Medulla oblongata (tissue), 1 donor: ENCODE data around the gene CCDC7.
A peak's percentile ranks its signal among the peaks of the same experiment; 100 is the strongest.
"Not testable (repeated sequence)": the region's sequence is repeated elsewhere in the genome, so short reads cannot be mapped to it uniquely, and the experiment has no call there.

ENCODE experiments used
- DNase-seq: peaks from one replicate; pipeline ENCODE4 v3.0.0-alpha.2; 2015; ENCODE audit errors: extremely low spot score

Gene CCDC7

DNA sequence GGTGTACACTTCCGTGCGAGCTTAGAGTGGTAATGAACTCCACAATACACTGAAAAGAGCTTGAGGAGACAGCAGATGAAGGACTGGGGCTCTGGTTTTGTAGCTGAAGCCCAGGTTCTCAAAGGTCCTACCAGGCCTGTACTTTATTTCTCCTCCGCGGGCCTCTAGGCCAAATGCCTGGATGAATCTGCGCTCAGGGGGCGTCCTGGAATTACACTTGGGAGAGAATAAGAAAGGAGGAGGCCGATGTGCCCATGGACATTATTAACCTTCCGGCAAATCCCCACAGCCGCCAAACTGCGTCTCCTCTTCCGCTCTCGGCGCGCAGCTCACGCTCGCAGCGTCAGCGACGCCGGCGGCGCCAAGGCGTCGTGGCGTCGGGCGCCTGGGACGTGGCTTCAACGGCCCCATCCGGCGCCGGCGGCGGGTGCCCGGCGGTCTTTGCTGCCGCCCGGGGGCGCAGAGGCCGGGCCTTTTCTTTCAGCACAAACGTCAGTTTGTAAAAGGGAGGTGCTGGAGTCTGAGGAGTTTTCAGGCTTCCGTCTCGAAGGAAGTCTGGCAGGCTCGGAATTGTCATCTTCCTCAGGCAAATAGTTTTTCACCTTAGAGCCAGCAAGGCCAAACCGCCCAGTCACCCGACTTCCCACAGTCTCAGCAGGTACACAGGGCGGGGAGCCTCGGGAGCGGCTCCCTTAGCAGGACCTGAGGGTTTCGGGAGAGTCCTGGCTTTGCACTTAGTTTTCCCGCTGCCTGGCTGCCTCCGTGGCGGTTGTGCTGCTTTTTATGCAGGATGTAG is at the start of gene CCDC7:
CCDC7 (plus strand) TSS at position 401 of the 796 bp plus-strand sequence. CDS start 5,503 bp downstream, outside the sequence.
- DNase-seq, result peak; percentile 88

DNA sequence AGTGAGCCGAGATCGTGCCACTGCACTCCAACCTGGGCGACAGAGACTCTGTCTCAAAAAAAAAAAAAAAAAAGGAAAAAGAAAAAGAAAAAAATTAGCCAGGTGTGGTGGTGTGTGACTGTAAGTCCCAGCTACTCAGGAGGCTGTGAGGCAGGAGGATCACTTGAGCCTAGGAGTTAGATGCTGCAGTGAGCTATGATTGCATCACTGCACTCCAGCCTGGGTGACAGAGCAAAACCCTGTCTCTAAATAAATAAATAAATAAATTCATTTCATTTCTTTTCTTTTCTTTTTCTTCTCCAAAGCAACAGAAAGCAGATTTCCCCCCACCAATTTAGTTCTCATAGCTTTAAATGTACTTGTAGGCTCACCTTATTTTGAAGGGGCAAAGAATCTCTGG is 48.8 kb upstream of the CCDC7 start:
- not testable (repeated sequence) for DNase-seq

DNA sequence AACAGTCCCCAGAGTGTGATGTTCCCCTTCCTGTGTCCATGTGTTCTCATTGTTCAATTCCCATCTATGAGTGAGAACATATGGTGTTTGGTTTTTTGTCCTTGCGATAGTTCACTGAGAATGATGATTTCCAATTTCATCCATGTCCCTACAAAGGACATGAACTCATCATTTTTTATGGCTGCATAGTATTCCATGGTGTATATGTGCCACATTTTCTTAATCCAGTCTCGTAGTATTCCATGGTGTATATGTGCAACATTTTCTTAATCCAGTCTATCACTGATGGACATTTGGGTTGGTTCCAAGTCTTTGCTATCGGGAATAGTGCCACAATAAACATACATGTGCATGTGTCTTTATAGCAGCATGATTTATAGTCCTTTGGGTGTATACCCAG is 46.2 kb upstream of the CCDC7 start:
- not testable (repeated sequence) for DNase-seq

DNA sequence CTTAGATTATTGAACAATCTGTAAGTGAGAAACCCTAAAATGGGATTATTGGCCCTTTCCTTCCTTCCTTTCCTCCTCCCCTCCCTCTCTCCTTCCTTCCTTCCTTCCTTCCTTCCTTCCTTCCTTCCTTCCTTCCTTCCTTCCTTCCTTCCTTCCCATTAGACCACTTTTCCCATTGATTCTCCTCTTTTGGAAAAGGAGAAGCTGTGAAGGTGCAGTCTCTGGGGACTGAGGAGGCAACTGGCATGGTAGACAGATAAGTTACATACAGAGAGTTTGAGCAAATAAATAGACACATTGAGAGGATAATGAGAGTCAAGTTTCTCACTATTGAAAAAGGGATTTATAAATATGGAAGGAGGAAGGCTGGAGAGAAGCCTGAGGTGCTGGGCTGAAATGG is 45.0 kb upstream of the CCDC7 start:
- no peak for DNase-seq

DNA sequence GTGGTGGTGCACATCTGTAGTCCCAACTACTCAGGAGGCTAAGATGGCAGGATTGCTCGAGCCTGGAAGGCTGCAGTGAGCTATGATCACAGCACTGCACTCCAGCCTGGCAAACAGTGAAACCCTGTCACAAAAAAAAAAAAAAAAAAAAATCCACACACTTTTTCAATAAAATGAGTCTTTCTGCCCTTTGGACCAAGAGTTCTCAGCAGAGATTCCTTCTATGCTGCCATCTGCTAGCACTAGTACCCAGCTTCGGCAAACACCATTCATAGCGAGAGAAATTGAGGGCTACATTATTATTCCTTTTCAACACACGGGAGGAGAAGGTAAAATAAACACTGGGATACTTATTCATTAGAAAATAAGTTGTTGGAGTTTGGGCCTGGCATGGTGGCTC is 43.4 kb upstream of the CCDC7 start:
- DNase-seq, result no peak

DNA sequence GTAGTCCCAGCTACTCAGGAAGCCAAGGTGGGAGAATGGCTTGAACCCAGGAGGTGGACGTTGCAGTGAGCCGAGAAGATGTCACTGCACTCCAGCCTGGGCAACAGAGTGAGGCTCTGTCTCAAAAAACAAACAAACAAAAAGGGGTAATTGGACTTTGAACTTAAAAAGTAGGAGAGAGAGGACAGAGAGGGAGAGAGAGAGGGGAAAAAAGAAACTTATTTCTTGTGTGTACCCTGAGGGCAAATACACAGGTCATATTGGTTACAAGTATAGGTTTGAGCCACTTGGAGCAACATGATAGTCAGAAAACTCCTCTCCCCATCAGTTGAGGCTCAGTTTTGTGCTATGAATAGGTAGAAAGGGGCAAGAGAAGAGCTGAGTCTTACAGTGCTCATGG is 42.8 kb upstream of the CCDC7 start:
- DNase-seq, result no peak

DNA sequence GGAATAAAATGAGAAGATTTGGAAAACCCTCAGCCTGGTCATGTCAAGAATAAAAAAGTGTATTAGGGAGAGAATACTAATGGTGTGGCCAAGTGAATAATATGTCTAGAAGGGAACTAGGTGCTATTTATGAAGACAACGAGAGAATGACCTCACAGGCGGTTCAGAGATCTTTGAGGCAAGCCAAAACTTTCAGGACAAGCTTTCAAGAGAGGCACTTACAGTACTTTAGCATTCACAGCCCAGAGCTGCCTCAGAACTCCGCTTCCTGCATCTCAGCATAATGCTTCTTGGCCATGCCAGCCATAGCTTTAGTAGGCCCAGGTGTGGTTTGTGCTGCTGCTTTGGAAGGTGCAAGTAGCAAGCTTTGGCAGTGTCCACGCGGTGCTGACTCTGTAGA is 37.2 kb upstream of the CCDC7 start:
- DNase-seq, result no peak

DNA sequence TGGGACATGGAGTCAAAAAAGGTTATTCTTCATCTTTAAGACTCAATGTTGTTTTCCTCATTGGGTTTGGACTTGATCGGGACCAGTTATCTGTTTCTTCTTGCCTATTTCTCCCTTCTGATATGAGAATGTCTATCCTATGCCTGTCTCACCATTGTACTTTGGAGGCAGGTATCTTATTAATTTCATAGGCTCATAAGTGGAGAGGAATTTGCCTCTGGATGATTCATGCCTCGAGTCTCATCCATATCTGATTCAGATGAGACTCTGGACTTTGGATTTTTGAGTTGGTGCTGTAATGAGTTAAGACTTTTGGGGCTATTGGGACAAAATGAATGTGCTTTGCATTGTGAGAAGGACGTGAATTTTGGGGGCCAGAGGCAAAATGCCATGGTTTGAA is 36.2 kb upstream of the CCDC7 start:
- DNase-seq, result no peak

DNA sequence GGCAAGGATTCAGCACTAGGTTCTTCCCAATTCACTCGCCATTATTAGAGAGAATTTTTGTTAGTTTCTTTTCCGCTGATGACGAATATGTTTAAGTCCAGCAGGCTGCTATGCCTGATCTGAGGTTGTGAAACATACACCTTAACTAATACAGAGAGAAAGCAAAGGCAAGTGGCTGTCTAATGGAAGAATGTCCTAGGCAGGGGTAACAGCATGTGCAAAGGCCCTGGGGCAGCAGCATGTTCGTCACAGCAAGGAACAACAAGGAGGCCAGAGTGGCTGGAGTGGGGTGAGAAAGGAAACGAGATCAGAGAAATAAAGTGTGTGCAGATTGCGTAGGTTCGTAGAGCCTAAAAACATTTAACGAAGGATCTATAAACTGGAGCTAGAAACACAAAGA is 35.4 kb upstream of the CCDC7 start:
- no peak for DNase-seq

DNA sequence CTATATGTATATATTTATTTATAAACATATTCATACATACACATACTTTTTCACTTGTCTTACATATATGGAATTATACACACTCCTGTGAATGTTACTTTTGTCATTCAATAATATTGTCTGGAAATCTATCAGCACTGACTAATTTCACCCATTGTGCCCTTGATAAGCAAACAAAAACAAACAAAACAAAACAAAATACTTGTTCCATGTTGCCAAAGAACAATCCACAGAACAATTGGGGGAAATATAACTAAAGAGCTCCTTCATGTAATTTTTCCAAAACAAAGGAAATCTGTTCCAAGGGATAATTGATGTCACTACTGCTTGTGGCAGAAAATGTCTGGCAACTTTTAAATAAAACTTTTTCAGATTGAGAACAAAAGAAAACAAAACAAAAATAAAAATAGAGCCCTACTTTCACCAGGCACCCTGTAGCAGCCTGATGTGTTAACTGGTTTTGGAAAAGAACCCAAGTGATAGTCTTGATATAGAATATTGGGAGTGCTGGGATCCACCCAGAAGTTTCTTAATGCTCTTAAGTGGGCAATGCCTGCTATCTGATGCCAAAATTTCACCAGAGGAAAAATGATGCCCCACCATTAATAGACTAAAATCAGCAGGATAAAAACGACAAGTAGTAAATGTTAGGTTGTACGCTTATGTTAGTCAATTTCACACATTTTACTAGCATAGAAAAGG is 34.0 kb upstream of the CCDC7 start:
- no peak for DNase-seq

DNA sequence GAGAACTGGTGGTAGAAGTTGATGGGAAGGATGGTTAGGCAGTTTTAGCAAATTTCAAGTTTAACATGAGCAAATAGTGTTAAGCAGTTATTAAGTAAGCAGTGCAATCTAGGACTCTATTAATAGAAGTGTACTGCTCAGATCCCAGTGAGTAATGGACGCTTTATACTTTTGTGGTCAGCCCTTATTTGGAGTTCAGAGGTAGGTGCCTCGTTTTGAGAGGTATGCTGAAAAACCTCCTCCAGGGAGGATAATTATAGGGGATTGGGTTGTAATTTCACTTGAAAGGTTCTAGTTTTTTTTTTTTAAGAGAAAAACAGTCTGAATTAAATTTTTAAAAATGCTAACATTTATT is 33.5 kb upstream of the CCDC7 start:
- DNase-seq, result no peak

DNA sequence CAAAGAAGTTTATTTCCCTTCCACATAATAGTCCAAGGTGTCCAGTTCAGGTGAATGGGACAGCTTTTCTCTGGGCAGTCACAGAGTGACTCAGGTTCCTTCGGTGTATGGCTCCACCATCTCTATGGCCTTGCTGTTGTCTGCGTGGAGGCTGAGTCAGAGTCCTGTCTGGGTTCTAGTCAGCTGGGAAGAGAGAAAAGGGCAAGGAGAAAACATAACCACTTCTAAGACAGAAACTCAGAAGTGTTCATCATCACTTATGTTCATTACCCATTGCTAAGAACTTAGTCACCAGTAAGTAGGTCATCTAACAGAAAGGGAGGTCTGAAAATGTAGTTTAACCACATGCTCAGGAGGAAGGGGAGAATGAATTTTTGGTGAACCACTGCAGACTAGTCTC is 32.4 kb upstream of the CCDC7 start:
- DNase-seq, result no peak

DNA sequence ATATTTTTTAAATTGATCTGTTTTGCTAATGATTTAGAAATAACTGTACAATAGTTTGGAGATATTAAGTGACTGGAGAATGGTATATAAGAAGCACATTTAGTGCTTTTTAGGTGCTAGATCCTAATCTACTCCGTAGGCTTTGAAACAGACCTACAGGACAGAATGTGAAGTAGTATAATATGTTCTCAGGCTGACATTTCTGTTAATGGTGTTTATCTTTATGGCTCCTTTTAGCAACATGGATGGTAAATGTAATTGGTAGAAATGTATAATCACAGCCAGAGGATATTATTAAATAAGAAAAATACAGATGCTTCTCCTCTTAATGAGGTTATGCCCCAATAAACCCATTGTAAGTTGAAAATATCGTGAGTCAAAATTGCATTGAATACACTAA is 30.6 kb upstream of the CCDC7 start:
- no peak for DNase-seq

DNA sequence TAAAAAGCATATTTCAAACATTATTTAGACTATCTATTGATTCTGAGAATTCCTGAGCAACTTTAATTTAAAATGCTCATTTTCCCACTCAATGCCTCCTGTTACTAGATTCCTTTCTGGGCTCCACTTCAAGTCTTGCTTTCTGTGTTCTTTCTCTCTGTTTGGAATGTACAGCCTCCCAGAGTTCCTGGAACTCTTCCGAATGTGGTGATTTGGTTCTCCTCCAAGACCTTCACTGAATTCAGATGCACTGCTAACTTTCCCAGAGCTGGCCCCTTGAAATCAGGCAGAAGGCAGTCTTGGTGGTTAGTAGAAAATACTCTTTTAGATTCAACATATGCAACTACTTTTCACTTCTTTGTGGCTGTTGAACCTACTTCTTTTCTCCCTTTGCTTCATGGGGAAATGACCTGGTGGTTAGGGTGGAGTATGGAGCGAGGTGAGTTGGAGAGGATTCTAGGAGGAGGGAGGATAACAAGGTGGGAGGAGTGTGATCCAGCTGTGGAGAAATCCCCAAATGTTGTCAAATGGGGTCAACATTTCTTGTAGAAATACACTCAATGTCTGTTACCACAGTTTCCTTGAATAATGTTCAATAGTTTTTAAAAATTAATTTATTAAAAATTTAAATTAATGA is 27.9 kb upstream of the CCDC7 start:
- DNase-seq, result peak; percentile 77

DNA sequence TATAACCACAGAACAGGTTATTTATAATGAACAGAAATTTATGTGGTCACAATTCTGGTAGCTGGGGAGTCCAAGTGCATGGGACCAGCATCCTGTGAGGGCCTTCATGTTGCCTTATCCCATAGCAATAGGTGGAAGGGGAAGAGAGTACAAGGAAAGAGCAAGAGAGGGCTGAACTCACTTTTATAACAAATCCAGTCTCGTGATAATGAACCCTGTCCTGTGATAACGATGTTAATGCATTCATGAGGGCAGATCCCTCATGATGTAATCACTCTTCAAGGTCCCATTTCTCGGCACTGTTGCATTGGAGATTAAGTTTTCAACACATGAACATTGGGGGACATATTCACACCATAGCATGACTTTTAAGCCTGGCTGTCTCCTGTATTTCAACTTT is 27.4 kb upstream of the CCDC7 start:
- no peak for DNase-seq

DNA sequence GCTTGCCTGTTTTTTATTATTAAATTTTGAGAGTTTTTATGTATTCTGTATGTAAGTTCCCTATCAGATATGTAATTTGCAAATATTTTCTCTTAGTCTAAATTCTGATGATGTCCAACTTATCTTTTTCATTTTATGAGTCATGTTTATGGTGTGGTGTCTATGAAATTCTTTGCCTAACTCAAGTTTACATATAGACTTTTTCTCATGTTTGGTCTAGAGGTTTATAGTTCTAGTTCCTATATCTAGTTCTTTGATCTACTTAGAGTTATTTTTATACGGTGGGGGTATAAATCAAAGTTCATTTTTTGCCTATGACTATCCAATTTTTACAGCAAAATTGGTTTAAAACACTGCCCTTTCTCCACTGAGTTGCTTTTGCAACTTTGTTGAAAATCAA is 26.3 kb upstream of the CCDC7 start:
- no peak for DNase-seq

DNA sequence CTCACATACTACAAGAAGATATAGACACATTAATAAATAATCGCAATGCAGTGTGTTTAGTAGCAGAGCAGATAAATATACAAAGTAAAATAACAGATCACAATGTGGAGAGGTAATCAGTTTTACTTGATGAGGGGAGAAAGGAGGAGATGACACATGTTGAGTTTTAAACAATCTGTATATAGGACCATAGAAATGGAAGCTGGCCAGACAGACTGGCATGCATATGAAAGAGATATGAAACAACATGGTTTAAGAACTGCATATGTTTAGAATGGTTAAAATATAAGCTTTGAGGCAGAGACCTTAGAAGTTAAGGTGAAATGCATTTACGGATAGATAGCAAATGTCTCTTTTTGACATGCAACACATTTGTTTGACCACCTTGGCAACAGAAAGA is 19.8 kb upstream of the CCDC7 start:
- DNase-seq, result no peak

DNA sequence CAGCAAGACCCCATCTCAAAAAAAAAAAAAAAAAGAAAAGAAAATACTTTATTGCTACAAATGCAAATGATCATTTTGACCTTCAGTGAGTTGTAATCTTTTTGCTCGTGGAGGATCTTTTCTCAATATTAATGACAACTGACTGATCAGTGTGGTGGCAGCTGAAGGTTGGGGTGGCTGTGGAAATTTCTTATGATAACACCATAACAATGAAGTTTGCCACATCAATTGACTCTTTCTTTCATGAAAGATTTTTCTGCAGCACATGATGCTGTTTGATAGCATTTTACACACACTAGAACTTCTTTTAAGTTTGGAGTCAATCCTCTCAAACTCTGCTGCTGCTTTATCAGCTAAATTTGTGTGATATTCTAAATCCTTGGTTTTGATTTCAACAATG is 12.4 kb upstream of the CCDC7 start:
- DNase-seq, result no peak

DNA sequence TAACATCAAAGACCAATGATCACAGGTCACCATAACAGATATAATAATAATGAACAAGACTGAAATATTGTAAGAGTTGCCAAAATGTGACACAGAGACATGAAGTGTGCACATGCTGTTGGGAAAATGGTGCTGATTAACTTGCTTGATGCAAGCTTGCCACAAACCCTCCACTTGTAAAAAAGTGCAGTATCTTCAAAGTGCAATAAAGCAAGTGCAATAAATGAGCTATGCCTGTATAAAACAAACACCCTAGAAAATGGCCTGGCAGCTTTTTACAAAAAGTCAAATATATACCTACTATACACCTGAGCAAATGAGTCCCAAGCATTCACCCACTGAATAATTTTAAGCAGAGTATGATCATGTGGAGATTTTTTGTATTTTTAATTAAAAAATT is 9.7 kb upstream of the CCDC7 start:
- DNase-seq, result no peak

DNA sequence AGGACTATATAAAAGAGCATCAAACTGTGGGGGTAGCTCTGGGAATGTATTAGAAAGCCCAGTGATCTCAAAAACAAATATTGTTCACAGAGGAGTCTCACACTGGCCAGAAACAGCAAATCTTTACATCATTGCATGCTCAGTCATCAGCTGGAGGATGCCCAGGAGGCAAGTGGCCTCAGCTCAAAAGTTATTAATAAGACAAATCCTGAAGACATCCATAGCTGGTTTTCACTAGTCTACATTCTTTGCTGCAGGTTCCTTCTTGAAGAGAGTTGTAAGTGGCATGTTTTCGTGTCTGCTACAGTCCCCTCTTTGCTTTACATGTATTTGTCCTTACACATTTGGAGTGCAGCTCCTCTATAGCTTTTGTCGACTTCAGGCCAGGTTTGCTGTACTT is 8.6 kb upstream of the CCDC7 start:
- DNase-seq, result no peak

DNA sequence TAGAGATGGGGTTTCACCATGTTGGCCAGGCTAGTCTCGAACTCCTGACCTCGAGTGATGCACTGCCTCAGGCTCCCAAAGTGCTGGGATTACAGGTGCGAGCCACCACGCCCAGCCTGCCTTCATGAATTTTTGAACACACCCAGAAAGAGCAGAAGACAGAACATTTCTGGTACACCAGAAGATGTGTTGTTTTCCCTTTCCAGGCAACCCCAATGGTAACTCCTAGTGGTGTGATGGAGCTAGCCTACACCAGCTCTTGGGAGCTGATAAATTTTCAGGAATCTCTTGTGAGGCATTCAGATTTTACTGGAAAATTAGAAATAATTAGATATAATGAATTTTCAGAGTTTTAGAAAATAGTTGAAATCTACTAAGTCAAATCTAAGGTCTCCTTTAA is 904 bp upstream of the CCDC7 start:
- DNase-seq, result no peak

DNA sequence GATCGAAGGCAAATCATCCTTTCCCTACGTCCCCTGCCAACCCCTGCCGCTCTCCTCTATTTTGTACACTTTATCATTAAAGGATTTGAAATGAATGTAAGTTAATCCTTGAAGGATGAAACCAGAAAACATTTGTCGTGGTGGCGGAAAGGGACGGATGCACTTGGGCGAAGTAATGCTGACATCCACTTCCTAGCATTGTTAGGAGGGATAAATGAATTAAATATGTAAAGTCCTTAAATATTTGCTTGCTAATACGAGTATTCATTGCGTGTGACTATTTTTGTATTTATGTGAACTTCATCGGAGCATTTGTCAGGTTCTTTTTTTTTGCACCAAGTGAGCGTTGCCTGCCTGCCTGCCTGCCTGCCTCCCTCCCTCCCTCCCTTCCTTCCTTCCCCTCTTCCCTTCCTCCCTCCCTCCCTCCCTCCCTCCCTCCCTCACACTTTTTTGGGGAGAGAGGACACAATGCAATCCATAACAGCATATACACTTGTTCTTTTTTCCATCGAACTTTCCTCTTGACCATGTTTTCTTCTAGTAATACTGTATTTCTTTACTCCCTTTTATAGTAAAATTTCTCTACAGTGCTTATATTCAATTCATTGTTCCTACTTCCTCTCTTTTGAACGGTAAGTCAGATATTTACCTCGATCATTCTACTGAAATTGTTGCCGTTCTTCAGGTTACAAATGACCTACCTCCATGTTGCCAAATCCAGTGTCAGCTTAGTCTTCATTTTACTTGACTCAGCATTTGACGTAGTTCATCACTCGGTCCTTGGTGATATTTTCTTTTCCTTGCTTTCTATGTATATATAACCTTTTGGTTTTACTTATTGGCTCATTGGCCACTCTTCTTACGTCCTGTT is 831 bp downstream of the CCDC7 start:
- peak; percentile 48 for DNase-seq
